Erythroblast (primary cell): ENCODE data around the gene CPNE9.

Experiments used
- GATA1 ChIP-seq: IDR thresholded peaks from 2 replicates; pipeline ENCODE4 v1.6.1; 2011; ENCODE audit warnings: low read depth, mild to moderate bottlenecking, control low read depth, low read length, moderate library complexity
- POLR2A ChIP-seq: IDR thresholded peaks from 2 replicates; pipeline ENCODE4 v1.6.1; 2011; ENCODE audit warnings: mild to moderate bottlenecking, low read length

GRCh38 chr3:9749645-9750555 is 46.3 kb downstream of the CPNE9 start, which contains the start of gene OGG1:
- TF ChIP-seq POLR2A (peak; percentile 71), GATA1 (no peak)
